Heart left ventricle (tissue), 16 donors: ENCODE data around the gene SKOR1. TPM values are rescaled to one million over a fixed set of nuclear protein-coding genes. Genes with fewer than 3 reads are reported as not detected.

Experiments
- ATAC-seq, 4 donors: fragments of 200-7000 bp; cut with Tn5 transposase; one replicate each; pipeline ENCODE4 v1.9.1; 2020 to 2022; ENCODE audit warnings: moderate library complexity in 4 of 4, mild to moderate bottlenecking in 3 of 4, moderate number of reproducible peaks in 1 of 4
- DNase-seq, 5 donors: peaks; one replicate each; pipeline ENCODE4 v3.0.0-alpha.2; 2020
- H3K27ac ChIP-seq, 12 donors: fragments of 200-600 bp; sonication (generic) in 4 of 12; one replicate each; pipeline versions ENCODE4 v1.5.0 to v1.8.0; 2016 to 2022; ENCODE audit warnings: mild to moderate bottlenecking in 2 of 12
- H3K27me3 ChIP-seq, 9 donors: fragments of 200-600 bp; sonication (generic) in 2 of 9; one replicate each; pipeline versions ENCODE4 v1.5.1 to v1.8.0; 2016 to 2022; ENCODE audit warnings: mild to moderate bottlenecking in 3 of 9
- H3K36me3 ChIP-seq, 9 donors: fragments of 200-600 bp; sonication (generic) in 2 of 9; one replicate each; pipeline versions ENCODE4 v1.5.0 to v1.8.0; 2018 to 2022; ENCODE audit warnings: mild to moderate bottlenecking in 2 of 9
- H3K4me1 ChIP-seq, 12 donors: fragments of 200-600 bp; sonication (generic) in 4 of 12; one replicate each; pipeline versions ENCODE4 v1.5.0 to v1.8.0; 2016 to 2022; ENCODE audit warnings: mild to moderate bottlenecking in 3 of 12
- H3K4me3 ChIP-seq, 12 donors: fragments of 200-600 bp; sonication (generic) in 4 of 12; one replicate each; pipeline versions ENCODE4 v1.5.0 to v1.8.0; 2017 to 2022; ENCODE audit warnings: mild to moderate bottlenecking in 9 of 12, moderate library complexity in 4 of 12
- H3K9me3 ChIP-seq, 12 donors: fragments of 200-600 bp; sonication (generic) in 4 of 12; one replicate each; pipeline versions ENCODE4 v1.5.0 to v1.8.0; 2016 to 2022; ENCODE audit warnings: mild to moderate bottlenecking in 1 of 12
- CTCF ChIP-seq, 12 donors: fragments of 200-600 bp; sonication (generic) in 4 of 12; IDR thresholded peaks; one replicate each; pipeline versions ENCODE4 v1.5.0 to v1.8.0; 2018 to 2022; ENCODE audit warnings: antibody characterized with exemption in 12 of 12, mild to moderate bottlenecking in 5 of 12
- POLR2A ChIP-seq, 2 donors: fragments of 450-650 bp; IDR thresholded peaks; one replicate each; pipeline ENCODE4 v1.6.1; 2017; ENCODE audit warnings: antibody characterized with exemption in 2 of 2, mild to moderate bottlenecking in 2 of 2, moderate library complexity in 2 of 2
- WGBS, 4 donors: extraction: QIAGEN DNeasy Blood & Tissue Kit in 2 of 4; methylation state at CpG; one replicate each; pipeline versions ENCODE4 v1.1.5 to v1.1.7; 2013 to 2018; 5-methylcytosine and 5-hydroxymethylcytosine counted together
- intact Hi-C, 10 donors: fragments of 100-400 bp; cut with DNase I; formaldehyde crosslinking; loops; one replicate each; pipeline versions ENCODE4 v1.11.1 to v1.14.2; 2022
- polyA plus RNA-seq, 2 donors: library from polyadenylated mRNA; stranded (reverse); fragments of 200-250 nt; gene quantifications; one replicate each; pipeline ENCODE4 v1.2.3, GENCODE V29; 2013
- total RNA-seq, 9 donors: library from RNA; depleted of rRNA in 2 of 9; stranded (reverse); fragments of >200 nt in 2 of 9; fragmentation: NEBNext Ultra II Directional in 3 of 9; extraction: Animal tissue kit (Norgen Biotek cat#: 25700) in 3 of 9; gene quantifications; one replicate each; pipeline versions ENCODE4 v1.1.0 to v1.2.4, GENCODE V29; 2016 to 2023
- donor health status: ischemic (EF 13 %, LVEDD 7.1; RV severe dilation, severe dysfunction).
- donor health status: healthy with polysubstance abuse.
- donor health status: DM: no; HTN: yes; CAD: no.
- donor health status: DM: no; HTN: no; CAD: no.
- donor health status: ischemic (EF 25% LVEDD 6.9; RV normal size, moderate dysfunction).
- donor health status: ischemic (EF 25% LVEDD 5.7; RV mildly dilated, moderate dysfunction).
- donor health status: healthy.
- donor health status: DM: yes; HTN: yes; CAD: no.
- donor health status: ischemic (EF 35%, LVEDD 5.7; RV mildly dilated, moderate dysfunction).
- donor health status: nonischemic (EF 11% LVEDD 7.7; RV severe dilation, severe dysfunction).
- donor health status: DM: yes; HTN: yes; CAD: no.
- donor health status: PGD.
- donor health status: ischemic (EF 29% LVEDD 5.4; RV normal size, mild dysfunction).
- donor health status: nonischemic (EF 23%, LVEDD 6.1; RV moderate dilation, normal function).

Gene SKOR1
- total and polyA plus RNA-seq, 11 donors, result 0.07 to 0.27 (median 0.19) TPM; not detected in 2

GRCh38 chr15:67784856-67785430 lies 40.4 kb upstream of the SKOR1 start:
- WGBS, 4 donors, result 89 to 94% (median 93%) methylated on average over 12 of the region's 12 CpGs
- peaks cover 0 to 3% (median 0%) of the 10 kb centered on the region in 12 donors for H3K4me1 ChIP-seq
- H3K27ac ChIP-seq, result no peak overlapping the region
- intact Hi-C loops, result no loop called here
- no peak for TF ChIP-seq CTCF (IDR thresholded peaks at IDR 0.05)
- TF ChIP-seq POLR2A (IDR thresholded peaks at IDR 0.05), result no peak
- peaks cover 0 to 17% (median 0%) of the 10 kb centered on the region in 9 donors for H3K36me3 ChIP-seq
- no peaks in the 10 kb centered on the region for H3K27me3 ChIP-seq
- ATAC-seq, result no peak
- no peaks in the 10 kb centered on the region for H3K9me3 ChIP-seq
- no peak for DNase-seq
- H3K4me3 ChIP-seq, result no peak overlapping the region

DNA sequence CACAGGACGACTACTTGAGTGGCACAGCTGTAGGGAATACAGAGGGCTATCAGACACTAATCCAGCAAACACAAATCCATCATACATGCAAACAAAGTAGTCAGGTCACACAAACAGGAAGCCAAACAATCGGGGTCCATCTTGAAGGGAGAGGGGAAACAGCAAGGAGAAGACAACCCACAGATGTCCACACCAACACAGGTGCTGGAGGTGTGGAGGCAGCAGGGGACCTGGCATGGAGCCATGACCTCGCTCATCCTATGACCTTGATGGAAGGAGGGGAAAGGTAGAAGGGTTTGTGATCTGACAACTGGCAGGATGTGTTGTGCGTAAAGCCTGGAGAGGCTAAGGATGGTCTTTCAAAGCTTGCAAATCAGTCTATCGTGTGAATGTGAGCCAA lies 39.9 kb upstream of the SKOR1 start:
- 81 to 84% (median 83%) methylated on average over 5 of the region's 5 CpGs for WGBS, 4 donors
- no peaks in the 10 kb centered on the region for H3K27me3 ChIP-seq
- intact Hi-C loops, result no loop called here
- no peaks in the 10 kb centered on the region for H3K4me1 ChIP-seq
- H3K36me3 ChIP-seq, result peaks cover 0 to 17% (median 0%) of the 10 kb centered on the region in 9 donors
- no peaks in the 10 kb centered on the region for H3K9me3 ChIP-seq
- no peak overlapping the region for H3K27ac ChIP-seq
- ATAC-seq (no peak), DNase-seq (no peak)
- no peak overlapping the region for H3K4me3 ChIP-seq
- no peak for TF ChIP-seq CTCF (IDR thresholded peaks at IDR 0.05)
- TF ChIP-seq POLR2A (IDR thresholded peaks at IDR 0.05), result no peak

DNA sequence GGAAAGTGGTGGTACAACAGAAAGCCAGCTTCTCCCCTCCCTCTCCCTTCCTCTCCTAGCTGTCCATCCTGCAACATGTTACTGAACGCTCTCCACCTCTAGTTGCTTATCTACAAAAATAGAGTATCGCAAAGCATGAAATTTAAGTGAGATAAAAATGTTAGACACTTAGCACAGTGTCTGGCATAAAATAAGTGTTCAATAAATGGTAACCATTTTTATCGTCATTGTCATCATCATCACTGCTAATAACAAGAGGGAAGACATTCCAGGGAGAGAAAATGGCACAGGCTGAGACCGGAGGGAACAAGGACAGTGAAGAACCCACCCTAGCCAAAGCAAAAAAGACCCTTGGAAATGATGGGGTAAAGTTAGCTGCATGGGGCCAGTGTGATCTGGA lies 38.7 kb upstream of the SKOR1 start:
- no peak for ATAC-seq
- intact Hi-C loops, result no loop called here
- 94 to 96% (median 96%) methylated on average over 4 of the region's 4 CpGs for WGBS, 4 donors

GRCh38 chr15:67788986-67789385 lies 36.3 kb upstream of the SKOR1 start:
- no peak for TF ChIP-seq CTCF (IDR thresholded peaks at IDR 0.05)
- no peak for TF ChIP-seq POLR2A (IDR thresholded peaks at IDR 0.05)
- H3K9me3 ChIP-seq, result peaks cover 0 to 2% (median 0%) of the 10 kb centered on the region in 12 donors
- ATAC-seq, result no peak
- no peaks in the 10 kb centered on the region for H3K27me3 ChIP-seq
- no peak overlapping the region for H3K27ac ChIP-seq
- peaks cover 0 to 8% (median 0%) of the 10 kb centered on the region in 9 donors for H3K36me3 ChIP-seq
- no peaks in the 10 kb centered on the region for H3K4me1 ChIP-seq
- DNase-seq, result no peak
- intact Hi-C loops, result no loop called here
- no peak overlapping the region for H3K4me3 ChIP-seq

More for the DNA sequence above, 38.7 kb upstream of the SKOR1 start:
- DNase-seq, result no peak
- H3K27me3 ChIP-seq, result no peaks in the 10 kb centered on the region
- no peak overlapping the region for H3K27ac ChIP-seq
- peaks cover 0 to 17% (median 0%) of the 10 kb centered on the region in 9 donors for H3K36me3 ChIP-seq
- no peak for TF ChIP-seq POLR2A (IDR thresholded peaks at IDR 0.05)
- no peak for TF ChIP-seq CTCF (IDR thresholded peaks at IDR 0.05)
- no peak overlapping the region for H3K4me3 ChIP-seq
- H3K9me3 ChIP-seq, result no peaks in the 10 kb centered on the region
- H3K4me1 ChIP-seq, result no peaks in the 10 kb centered on the region
